HG03457 (cell line): ENCODE data around the gene YWHAQ.

Source experiments
- ATAC-seq: cut with Tn5 transposase; IDR thresholded peaks from one replicate; pipeline ENCODE4 v1.9.1; 2021; ENCODE audit warnings: moderate number of reproducible peaks; ENCODE audit not compliant: unreplicated experiment

YWHAQ gene

DNA sequence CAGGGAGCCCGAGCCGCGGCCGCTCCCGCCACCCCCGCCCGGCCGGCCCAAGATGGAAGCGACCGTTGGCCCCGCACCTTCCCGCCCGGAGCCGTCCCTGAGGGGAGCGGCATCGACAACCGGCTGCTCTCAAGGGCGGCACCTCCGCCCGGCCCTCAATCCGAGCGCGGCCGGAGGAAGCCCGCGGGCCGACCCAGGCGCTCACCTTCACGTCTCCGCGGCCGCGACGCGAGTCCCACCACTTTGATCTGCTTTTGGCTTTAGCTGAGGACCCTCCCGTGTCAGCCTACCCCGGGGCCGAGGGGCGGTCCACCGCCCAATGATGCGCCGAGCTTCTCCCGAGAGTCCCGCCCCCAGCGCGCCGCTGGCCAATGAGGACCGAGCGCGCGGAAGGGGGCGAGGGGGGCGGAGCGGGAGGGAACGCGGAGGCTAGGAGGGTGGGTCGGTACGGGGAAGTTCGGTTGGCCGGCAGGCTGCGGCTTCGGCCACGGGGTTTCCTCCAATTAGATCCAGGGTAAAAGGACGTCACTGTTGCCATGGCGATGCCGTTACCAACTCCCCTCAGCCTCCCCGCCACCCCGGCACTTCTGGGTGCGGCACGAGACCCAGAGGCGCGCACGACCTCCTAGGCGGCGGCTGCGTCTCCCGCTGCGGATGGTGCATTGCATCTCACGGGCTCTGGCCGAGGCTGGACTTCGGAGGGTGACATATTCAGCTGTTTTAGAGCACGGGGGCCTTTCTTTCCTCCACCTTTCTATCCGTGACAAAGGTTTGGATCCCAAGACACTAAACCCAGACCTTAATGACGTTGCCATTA is at the start of gene YWHAQ:
YWHAQ (minus strand) TSS at position 262 of the 817 bp plus-strand sequence. CDS start 545 bp downstream, outside the sequence.
- peak; percentile 85 for ATAC-seq

DNA sequence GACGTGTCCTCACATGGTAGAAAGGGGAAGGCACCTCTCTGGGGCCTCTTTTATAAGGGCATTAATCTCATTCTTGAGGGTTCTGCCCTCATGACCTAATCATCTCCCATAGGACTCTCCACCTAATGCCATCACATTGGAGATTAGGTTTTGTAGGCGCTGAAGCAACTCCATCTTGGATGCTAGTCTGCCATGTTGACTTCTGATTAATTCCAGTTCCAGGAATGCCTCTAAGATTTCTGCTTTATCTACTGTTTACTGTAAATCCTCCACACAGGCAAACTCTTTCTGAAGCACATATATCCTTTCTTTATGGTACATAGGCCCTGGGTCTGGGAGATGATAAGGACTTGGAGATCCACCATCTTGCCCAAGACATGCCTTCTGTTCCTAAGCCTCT is 49.3 kb upstream of the YWHAQ start:
- ATAC-seq = no peak

DNA sequence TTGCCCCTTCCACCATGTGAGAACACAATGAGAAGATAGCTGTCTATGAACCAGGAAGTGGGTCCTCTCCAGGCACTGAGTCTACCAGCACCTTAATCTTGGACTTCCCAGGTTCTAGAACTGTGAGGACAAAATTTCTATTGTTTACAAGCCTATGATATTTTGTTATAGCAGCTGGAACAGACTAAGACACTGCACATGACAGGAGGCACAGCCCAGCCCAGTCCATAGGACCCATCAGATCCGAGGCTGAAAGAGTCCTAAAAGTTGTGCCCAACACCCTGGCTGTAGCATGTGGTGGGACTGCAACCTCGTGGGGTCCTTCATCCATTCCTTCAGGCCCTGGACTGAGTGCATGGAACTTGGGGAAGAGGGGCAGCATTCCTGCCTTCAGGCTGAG is 48.4 kb upstream of the YWHAQ start:
- no peak for ATAC-seq

DNA sequence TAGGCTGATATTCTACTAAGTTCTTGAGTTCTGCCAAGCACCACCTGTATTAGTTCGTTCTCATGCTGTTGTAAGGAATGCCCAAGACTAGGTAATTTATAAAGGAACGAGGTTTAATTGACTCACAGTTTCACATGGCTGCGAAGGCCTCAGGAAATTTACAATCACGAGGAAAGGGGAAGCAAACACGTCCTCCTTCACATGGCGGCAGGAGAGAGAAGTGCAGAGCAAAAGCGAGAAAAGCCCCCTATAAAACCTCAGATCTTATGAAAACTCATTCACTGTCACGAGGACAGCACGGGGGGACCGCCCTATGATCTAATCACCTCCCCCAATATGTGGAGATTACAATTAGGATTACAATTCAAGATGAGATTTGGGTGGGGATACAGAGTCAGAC is 47.7 kb upstream of the YWHAQ start:
- no peak for ATAC-seq

DNA sequence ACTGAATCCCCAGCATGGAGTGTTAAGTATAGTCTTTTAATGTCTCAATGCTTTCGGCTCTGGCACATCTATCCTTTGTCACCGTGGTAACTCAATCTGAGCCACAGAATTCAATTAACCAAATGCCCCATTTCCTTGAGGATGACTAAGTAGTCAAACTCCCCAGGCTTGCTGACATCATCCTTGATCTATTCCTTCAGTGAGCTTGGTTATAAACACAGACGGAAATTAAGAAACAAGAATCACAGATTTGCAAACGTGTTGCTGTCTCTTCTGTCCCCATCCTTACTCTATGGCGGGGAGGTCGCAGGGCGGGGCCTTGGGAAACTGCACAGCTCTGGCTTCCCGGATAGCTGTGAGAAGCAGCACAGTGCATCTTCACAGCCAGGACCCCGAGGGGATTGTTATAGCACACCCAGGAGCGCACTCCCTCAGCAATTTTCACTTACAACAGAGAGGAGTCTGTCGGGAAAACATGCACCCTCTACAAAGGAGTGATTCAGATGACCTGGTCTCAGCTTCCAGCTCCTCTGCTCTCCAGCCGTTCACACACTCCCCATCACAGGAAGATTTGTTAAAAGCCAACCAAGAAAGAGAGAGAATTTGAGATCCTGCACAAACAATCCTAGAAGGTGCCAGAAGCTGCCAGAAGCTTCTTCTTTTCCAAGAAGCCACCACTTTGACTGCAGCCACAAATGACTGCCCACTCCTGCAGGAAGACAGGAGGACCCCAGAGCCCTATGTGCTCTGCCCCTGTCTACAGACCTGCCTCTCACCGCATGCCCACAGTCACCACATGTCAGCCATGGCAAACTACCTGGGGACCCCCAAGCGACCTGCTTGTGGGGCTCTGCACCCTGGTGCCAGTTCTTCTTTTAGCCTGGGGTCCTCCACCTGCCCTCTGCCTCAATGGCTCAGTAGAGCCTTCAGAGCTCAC is 44.9 kb upstream of the YWHAQ start:
- ATAC-seq = no peak

DNA sequence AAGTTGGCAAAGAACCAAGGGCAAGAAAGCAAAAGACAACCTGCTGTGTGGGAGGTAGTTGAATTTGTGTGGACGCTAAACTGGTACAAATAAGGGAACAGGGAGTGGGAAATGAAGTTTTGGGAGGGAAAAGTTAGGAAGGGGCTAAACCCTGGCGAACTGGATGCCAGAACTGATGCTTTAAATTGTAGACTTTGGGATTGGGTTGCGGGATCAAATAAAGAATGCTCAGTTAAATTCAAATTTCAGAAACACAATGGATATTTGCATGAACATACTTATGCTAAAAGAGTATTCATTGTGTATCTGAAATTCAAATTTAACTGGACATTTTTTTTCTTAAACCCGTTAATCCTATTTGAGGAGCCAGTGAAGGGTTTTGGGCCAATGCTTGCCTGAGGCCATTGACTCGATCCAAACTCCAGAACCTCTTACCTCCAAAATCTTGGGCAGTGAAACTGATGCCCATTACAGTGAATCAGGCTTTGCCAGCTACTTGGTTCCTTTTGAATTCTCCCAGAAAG is 44.2 kb upstream of the YWHAQ start:
- no peak for ATAC-seq

DNA sequence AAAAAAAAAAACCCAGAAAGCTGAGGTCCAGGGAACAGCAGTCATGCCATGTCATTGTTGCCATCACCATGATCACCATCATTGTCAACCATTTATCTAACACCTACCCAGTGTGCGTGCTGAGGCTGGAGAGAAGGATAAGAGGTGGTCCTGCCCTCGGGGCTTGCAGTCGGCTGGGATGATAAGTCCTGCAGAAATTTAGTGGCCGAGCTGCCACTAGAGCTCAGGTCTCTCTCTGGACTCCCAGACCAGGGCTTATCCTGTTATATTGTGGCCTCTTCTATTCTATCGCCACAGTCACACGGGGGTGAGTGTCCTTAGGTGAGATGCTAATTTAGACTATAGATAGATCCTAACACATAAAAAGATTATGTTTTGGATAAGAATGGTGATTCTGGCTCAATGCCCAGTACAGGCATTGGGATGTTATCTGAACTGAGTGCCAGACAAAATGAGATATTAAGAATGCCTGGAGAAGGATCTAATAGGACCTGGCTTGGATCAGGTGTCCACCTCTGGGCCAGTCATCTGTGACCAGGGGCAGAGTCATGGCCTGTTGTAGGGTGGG is 43.2 kb upstream of the YWHAQ start:
- no peak for ATAC-seq

DNA sequence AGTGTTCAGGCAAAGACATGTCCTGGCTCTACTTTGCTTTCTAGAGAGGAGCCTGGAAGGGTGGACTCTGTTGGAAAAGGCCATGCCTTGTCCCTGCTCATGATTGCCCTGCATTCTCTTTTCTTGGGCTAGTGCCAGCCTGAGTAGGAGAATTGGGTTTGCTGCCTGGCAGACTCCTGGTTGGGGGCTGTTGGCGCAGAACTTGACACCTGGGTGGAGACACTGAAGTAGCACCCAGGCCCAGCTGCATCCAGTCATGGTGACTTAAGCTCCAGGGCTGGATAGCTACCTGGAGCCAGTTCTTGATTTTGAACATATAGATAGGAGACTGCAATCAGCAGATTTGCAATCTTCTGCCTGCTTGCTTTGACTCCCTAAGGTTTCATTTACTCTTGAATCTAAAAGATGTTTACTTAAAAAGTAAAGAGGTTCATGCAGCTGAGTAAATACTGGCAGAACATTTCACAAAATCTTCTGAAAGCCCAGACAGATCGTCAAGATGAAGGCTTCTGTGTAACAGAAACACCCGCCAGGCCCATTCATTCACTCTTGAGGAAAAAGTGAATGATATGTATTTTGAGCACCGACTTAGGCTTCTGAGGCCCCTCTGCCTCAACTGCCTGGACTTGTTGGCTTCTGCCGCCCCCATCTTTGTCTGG is 38.0 kb upstream of the YWHAQ start:
- no peak for ATAC-seq

DNA sequence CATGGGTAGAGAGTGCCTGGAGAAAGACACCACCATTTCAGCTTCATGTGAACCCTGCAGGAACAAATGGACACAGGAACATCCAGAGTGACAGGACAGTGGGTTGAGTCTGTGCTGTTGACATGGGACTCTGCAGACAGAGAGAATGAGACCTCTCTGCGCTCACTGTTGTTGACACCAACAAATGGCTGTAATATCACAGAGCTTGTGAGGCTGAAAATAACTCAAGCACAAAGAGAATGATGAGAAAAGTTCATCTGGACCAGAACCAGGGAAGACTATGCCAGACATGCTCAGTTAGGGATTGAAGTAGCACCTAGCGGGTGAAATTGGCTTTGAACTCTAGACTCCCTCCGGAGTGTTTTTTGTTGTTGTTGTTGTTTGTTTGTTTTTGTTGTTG is 37.0 kb upstream of the YWHAQ start:
- ATAC-seq = no peak

DNA sequence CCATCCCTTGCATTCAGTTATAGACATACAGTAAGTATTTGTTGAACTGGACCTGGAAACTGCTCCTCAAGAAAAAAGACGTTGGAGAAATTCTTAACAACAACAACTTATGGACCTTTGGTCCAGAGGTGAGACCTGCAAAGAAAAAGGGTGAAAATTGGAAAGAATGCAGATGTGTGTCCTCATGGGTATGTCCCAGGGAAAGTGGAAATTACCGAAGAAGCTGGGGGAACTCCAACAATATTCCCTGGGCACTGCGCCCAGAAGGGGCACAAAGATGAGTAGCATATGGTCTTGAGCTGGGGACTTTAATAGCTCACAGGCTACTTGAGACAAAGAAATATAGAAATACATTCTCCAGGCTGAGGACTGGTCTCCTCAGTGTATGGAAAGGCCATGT is 35.5 kb upstream of the YWHAQ start:
- ATAC-seq = no peak

DNA sequence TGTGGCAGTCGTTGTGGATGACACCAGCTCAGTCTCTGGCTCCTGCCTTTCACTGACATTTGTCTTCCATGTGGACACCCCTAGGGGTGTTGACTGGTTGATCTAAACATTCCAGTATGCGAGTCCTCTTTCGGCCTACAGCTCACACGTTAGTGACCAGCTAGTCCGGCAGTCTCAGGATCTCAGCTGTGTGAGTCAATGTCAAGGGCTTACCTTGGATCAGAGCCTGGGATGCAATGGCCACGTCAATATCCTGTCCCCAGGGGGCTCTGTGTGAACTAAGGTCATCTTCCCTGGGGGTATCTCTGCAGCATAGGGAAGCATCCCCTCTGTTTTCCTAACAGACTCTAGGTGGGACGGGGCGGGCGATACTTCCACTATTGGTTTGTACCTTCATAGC is 35.1 kb upstream of the YWHAQ start:
- no peak for ATAC-seq

DNA sequence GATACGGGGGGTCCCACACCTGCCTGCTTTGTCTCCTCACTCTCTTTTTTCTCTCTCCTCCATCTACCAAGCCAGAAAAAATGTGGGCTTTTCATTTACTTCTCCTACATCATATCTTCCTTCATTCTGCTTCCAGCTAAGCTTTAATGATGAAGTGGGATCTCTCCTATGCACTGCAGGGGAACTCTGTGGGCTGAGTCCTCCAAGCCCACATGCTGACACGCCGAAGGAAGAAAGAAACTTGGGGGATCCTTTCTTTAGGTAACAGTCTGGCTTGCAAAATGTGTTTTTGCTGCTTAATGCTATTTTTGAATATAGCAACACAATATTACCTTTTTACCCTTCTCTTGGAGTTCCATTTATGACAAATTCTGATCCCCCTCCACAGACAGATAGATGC is 33.6 kb upstream of the YWHAQ start:
- no peak for ATAC-seq

DNA sequence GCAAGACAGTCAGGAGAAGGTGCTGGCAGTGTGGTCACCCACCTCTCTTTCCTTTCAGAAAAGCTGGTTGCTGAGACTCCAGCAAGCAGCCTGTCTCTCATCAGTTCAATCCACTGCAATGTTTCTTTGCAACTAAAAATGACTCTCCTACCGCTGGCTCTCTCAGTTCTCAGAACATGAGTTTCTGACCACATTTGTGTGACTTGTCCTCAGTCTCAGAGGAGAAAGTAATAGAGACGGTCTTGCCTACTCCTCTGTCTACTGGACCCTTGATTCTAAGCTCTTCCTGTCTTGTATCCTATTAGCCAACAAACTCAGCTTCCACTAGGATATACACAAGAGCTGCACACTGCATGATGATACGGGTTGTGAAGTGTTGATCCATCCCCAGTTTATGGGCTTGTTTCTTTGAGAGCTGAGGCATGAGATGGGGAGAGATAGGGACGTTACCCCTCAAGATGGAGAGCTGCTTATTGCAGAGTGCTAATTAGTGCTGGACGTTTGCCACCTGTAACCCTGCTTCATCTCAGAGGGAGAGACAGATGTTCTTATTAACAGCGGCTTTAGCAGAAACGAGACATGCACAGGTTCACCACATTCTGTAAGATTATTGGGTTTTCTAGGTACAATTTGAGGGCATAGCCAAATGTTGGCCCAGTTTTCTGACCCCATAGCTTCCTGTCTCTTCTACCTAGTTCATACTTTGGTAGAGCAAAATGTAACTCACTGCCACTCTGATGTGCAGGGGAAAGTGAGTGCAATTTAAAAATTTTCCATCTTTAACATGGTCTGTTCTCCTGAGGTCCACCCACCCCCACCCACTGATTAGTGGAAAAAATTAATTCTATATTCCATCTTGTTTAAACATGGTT is 32.4 kb upstream of the YWHAQ start:
- ATAC-seq = no peak

DNA sequence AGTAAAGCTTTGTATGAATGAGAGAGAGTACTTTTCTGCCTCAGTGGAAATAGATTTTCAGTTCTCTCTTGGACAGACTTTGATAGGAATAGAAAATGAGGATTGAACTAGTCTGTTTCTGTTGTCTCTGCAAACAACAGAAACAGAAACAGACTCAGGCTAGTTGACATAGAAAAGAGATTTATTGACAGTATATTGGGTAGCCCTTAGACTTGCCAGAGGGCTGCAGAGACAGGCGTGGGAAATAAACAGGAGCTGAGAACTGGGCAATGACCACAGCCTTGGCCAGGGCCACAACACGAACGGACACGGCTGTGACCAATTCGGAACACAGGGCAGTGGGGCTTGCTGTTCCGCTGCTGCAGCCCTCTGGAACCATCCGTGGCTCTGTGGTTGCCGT is 30.5 kb upstream of the YWHAQ start:
- no peak for ATAC-seq

DNA sequence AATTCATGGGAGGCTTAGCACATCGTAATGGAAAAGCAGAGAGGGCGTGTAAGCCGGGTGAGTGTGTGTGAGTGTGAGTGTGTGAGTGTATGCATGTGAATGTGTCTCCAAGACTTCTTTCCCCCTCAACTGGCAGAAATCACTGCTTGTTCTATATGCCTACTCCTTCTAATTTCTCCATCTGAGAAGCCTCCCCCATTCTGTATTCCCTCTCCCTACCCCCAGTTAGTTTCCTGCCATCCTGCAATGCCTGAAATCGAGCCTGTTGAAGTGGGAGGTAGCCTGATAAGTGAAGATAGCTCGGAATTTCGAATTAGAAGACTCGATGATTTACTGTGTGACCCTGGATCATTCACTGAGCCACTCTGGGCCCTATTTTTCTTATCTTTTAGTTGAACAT is 30.0 kb upstream of the YWHAQ start:
- no peak for ATAC-seq

DNA sequence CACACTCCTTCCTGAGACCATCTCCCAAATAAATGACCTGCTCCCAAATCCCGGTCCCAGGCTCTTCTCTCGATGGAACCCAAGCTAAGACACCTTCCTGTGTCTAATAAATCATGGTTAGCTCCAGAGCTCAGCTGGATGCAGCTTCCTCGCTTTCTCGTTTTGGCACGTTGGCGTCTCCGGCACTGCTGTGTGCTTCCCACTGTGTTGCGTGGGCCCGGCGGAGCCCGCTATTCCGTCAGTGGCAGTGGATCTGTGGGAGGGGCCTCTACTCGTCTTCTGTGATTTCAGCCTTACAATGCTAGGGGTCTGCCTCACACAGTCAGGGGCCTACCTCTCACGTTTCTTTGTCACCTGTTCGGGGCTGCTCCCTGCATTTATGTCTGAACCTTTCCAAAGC is 29.4 kb upstream of the YWHAQ start:
- no peak for ATAC-seq

DNA sequence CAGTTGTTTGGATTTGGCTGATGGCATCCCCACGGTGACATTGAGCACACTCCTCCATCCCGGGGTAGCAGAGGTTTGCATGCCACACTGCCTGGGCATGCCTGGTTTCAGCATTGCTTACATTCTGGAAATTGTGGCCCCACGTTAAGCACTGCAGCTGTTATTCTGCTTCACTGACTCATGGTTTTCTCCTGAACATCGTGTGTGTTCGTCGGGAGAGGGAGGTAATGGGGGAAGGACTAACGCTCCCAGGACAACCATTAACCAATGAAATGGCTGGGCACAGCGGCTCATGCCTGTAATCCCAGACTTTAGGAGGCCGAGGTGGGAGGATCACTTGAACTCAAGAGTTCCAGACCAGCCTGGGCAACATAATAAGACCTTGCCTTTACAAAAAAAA is 28.2 kb upstream of the YWHAQ start:
- no peak for ATAC-seq

DNA sequence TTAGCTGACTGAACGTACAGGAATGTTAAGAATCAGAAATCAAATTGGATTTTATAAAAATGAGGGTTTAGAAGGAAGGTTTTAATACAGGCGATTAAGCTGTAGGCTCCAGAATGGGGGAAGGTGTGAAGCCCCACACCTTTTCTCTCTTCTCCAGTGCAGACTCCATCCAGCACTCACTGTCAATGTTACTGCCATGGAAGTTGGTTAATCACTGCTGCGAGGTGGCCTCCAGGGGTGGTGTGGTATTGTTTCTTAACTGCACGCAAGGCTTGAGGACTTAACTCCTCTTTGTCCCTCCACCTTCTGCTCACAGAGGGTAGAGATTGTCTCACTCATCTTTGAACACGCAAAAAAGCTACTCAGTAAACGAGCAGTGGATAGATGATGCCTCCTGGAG is 26.9 kb upstream of the YWHAQ start:
- ATAC-seq = no peak

DNA sequence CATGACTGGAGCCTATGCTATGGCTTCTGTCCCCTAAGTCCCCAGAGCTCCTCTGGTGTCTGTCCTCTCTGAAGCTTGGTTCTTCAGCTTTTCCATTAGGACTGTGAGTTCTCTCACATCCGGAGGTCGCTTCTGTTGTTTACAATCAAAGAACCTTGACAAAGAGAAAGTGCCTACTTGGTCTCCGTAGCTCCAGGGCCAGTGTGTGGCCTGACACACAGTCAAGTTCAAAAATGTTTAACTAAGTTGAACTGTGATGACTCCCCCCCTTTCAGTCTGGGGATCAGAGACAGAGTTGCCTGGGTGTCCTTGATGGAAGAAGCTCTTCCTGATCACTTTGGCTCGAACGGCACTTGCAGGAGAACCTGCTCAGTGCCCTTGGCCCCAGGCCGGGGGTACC is 26.3 kb upstream of the YWHAQ start:
- no peak for ATAC-seq

DNA sequence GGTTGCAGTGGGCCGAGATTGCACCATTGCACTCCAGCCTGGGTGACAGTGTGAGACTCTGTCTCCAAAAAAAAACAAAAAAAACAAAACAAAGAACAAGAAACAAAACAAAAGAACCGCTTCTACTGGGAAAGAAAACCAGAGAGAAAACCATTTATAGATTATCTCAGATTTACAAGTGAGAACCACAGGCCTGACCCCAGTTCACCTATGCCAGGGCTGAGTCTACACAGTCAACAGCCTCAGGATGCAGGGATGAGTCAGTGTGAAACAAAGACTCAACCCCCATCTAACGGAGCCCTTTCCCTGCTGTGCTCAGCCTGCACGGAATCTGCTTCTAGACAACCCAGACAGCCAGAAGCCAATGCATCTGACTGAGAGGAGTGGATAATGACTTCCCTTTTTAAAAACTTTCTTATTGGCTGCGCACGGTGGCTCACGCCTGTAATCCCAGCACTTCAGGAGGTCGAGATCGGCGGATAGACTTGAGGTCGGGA is 25.5 kb upstream of the YWHAQ start:
- ATAC-seq = peak; percentile 64
